Measurements from ENCODE around the gene FAM131A.

GRCh38 chr3:184335661-184336546 is 1.5 kb upstream of the FAM131A start:
- TF ChIP-seq, protein P1, sequence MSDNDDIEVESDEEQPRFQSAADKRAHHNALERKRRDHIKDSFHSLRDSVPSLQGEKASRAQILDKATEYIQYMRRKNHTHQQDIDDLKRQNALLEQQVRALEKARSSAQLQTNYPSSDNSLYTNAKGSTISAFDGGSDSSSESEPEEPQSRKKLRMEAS (CRISPR knock-in tag; IDR thresholded peaks at IDR 0.05), result peak; percentile 59; the same call in 1 of the 2 replicates
- TF ChIP-seq, protein P2, sequence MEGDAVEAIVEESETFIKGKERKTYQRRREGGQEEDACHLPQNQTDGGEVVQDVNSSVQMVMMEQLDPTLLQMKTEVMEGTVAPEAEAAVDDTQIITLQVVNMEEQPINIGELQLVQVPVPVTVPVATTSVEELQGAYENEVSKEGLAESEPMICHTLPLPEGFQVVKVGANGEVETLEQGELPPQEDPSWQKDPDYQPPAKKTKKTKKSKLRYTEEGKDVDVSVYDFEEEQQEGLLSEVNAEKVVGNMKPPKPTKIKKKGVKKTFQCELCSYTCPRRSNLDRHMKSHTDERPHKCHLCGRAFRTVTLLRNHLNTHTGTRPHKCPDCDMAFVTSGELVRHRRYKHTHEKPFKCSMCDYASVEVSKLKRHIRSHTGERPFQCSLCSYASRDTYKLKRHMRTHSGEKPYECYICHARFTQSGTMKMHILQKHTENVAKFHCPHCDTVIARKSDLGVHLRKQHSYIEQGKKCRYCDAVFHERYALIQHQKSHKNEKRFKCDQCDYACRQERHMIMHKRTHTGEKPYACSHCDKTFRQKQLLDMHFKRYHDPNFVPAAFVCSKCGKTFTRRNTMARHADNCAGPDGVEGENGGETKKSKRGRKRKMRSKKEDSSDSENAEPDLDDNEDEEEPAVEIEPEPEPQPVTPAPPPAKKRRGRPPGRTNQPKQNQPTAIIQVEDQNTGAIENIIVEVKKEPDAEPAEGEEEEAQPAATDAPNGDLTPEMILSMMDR (IDR thresholded peaks at IDR 0.05), result no peak
- TF ChIP-seq FOXJ3 (CRISPR knock-in tag; IDR thresholded peaks at IDR 0.05; ENCODE audit: borderline replicate concordance), result no peak
- no peak for TF ChIP-seq ZNF138 (CRISPR knock-in tag; conservative IDR thresholded peaks at IDR 0.05)
- TF ChIP-seq CREM (CRISPR knock-in tag; IDR thresholded peaks at IDR 0.05), result peak; percentile 92
- TF ChIP-seq OVOL2 (CRISPR knock-in tag; IDR thresholded peaks at IDR 0.05; ENCODE audit: borderline replicate concordance), result no peak
- peak; percentile 71 for TF ChIP-seq USF1 (CRISPR knock-in tag; IDR thresholded peaks at IDR 0.05)
- TF ChIP-seq ELF4 (CRISPR knock-in tag; IDR thresholded peaks at IDR 0.05; ENCODE audit: low read depth), result no peak
- TF ChIP-seq, protein P3, sequence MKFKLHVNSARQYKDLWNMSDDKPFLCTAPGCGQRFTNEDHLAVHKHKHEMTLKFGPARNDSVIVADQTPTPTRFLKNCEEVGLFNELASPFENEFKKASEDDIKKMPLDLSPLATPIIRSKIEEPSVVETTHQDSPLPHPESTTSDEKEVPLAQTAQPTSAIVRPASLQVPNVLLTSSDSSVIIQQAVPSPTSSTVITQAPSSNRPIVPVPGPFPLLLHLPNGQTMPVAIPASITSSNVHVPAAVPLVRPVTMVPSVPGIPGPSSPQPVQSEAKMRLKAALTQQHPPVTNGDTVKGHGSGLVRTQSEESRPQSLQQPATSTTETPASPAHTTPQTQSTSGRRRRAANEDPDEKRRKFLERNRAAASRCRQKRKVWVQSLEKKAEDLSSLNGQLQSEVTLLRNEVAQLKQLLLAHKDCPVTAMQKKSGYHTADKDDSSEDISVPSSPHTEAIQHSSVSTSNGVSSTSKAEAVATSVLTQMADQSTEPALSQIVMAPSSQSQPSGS (CRISPR knock-in tag; IDR thresholded peaks at IDR 0.05; ENCODE audit: borderline replicate concordance, low read depth), result no peak
- no peak for TF ChIP-seq SMAD4 (CRISPR knock-in tag; IDR thresholded peaks at IDR 0.05)
- TF ChIP-seq, protein P4, sequence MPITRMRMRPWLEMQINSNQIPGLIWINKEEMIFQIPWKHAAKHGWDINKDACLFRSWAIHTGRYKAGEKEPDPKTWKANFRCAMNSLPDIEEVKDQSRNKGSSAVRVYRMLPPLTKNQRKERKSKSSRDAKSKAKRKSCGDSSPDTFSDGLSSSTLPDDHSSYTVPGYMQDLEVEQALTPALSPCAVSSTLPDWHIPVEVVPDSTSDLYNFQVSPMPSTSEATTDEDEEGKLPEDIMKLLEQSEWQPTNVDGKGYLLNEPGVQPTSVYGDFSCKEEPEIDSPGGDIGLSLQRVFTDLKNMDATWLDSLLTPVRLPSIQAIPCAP (CRISPR knock-in tag; IDR thresholded peaks at IDR 0.05), result no peak

Data from WTC11 (cell line).